Gastroesophageal sphincter (tissue), 3 donors: ENCODE measurements around the gene LYST.

ENCODE experiments used
- CTCF ChIP-seq, 4 experiments: fragments of 200-600 bp in 2 of 4; fragments of 450-650 bp in 2 of 4; sonication (generic) in 1 of 4; IDR thresholded peaks; one replicate each; pipeline ENCODE4 v1.5.1; 2017 to 2019; ENCODE audit warnings: antibody characterized with exemption in 4 of 4, mild to moderate bottlenecking in 2 of 4, moderate library complexity in 2 of 4
- POLR2A ChIP-seq, 2 donors: fragments of 450-650 bp; IDR thresholded peaks; one replicate each; pipeline ENCODE4 v1.6.1; 2017; ENCODE audit warnings: antibody characterized with exemption in 2 of 2, mild to moderate bottlenecking in 2 of 2, moderate library complexity in 1 of 2
- POLR2AphosphoS5 ChIP-seq: sonication (generic); formaldehyde crosslinking; IDR thresholded peaks from one replicate; pipeline ENCODE4 v1.6.1; 2017; ENCODE audit warnings: antibody characterized with exemption

GRCh38 chr1:235642943-235643371 lies 223.7 kb downstream of the LYST start:
- no peak for TF ChIP-seq CTCF (IDR thresholded peaks at IDR 0.05)
- TF ChIP-seq POLR2AphosphoS5 = no peak
- no peak for TF ChIP-seq POLR2A (IDR thresholded peaks at IDR 0.05)
